ENCODE data around the gene COA6. TPM values are rescaled to one million over a fixed set of nuclear protein-coding genes. Genes with fewer than 3 reads are reported as not detected.

The COA6 gene
- total RNA-seq, 3 donors from 2014 or later (not counting 1 experiment from before 2014, with no cell fraction given) = 8.9 to 11.8 (median 11.6) TPM

- intact Hi-C loops (cut with micrococcal nuclease) = no loop called here
- WGBS (ENCODE audit: insufficient coverage) = 91% methylated on average over 4 of the region's 4 CpGs
- H3K36me3 ChIP-seq (ENCODE audit: control insufficient read depth, insufficient read depth, low read length) = peaks cover 21% of the 10 kb centered on the region
- no peaks in the 10 kb centered on the region for H3K9me3 ChIP-seq (ENCODE audit: control insufficient read depth, insufficient read depth, low read length)
- Mint-ChIP-seq H3K4me1 (peaks cover 3% of the 10 kb centered on the region in 2 donors), H3K4me3 (no peak overlapping the region), H3K27me3 (ENCODE audit: low read depth in 2 of 2) (no peaks in the 10 kb centered on the region), H3K36me3 (peaks cover 6% of the 10 kb centered on the region), H3K27ac (no peak overlapping the region), H3K9me3 (no peaks in the 10 kb centered on the region)
- no peak overlapping the region for H3K4me3 ChIP-seq (ENCODE audit: low read length)
- DNase-seq (no peak), ATAC-seq (no peak)
- no peak overlapping the region for H3K27ac ChIP-seq (ENCODE audit: low read length)
- TF ChIP-seq, protein P1, sequence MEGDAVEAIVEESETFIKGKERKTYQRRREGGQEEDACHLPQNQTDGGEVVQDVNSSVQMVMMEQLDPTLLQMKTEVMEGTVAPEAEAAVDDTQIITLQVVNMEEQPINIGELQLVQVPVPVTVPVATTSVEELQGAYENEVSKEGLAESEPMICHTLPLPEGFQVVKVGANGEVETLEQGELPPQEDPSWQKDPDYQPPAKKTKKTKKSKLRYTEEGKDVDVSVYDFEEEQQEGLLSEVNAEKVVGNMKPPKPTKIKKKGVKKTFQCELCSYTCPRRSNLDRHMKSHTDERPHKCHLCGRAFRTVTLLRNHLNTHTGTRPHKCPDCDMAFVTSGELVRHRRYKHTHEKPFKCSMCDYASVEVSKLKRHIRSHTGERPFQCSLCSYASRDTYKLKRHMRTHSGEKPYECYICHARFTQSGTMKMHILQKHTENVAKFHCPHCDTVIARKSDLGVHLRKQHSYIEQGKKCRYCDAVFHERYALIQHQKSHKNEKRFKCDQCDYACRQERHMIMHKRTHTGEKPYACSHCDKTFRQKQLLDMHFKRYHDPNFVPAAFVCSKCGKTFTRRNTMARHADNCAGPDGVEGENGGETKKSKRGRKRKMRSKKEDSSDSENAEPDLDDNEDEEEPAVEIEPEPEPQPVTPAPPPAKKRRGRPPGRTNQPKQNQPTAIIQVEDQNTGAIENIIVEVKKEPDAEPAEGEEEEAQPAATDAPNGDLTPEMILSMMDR (IDR thresholded peaks at IDR 0.05) = no peak
- H3K27me3 ChIP-seq (ENCODE audit: control insufficient read depth, insufficient read depth, low read length) = no peaks in the 10 kb centered on the region
- H3K4me1 ChIP-seq (ENCODE audit: control insufficient read depth, insufficient read depth, low read length) = peaks cover under 1% of the 10 kb centered on the region
Observed at GRCh38 chr1:234406871-234407270, 33.6 kb downstream of the COA6 start.

DNA sequence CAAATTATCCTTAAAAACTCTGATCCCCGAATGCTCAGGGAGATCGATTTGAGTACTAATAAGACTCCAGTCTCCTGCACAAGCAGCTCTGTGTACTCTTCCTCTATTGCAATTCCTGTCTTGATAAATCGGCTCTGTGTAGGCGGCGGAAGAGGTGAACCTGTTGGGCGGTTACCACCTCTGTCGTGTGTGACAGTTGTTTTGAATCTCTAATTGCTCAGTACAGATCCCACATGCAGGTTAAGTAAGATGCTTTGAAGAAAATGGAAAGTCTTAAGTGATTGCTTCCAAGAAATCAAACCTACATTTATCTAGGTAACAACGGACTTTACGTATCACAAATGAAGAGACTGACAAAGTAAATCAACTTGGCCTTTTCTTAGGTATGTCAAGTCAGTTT is 35.5 kb downstream of the COA6 start:
- Histone ChIP-seq H3K9me3 (ENCODE audit: control insufficient read depth, insufficient read depth, low read length) (no peaks in the 10 kb centered on the region), H3K4me1 (ENCODE audit: control insufficient read depth, insufficient read depth, low read length) (no peaks in the 10 kb centered on the region), H3K36me3 (ENCODE audit: control insufficient read depth, insufficient read depth, low read length) (peaks cover 27% of the 10 kb centered on the region), H3K27me3 (ENCODE audit: control insufficient read depth, insufficient read depth, low read length) (no peaks in the 10 kb centered on the region), H3K4me3 (ENCODE audit: low read length) (no peak overlapping the region), H3K27ac (ENCODE audit: low read length) (no peak overlapping the region)
- H3K4me3 Mint-ChIP-seq = no peak overlapping the region
- H3K27ac Mint-ChIP-seq = no peak overlapping the region
- intact Hi-C loops (cut with micrococcal nuclease) = no loop called here
- ATAC-seq = peak in 1 of 3 donors; percentile 13
- H3K4me1 Mint-ChIP-seq = no peaks in the 10 kb centered on the region
- TF ChIP-seq, protein P1 (IDR thresholded peaks at IDR 0.05) = no peak
- H3K9me3 Mint-ChIP-seq = no peaks in the 10 kb centered on the region
- no peaks in the 10 kb centered on the region for H3K27me3 Mint-ChIP-seq (ENCODE audit: low read depth in 2 of 2)
- peaks cover 11% of the 10 kb centered on the region for H3K36me3 Mint-ChIP-seq
- 87% methylated on average over 9 of the region's 9 CpGs for WGBS (ENCODE audit: insufficient coverage)
- peak in 1 of 2 donors; percentile 81 for DNase-seq

DNA sequence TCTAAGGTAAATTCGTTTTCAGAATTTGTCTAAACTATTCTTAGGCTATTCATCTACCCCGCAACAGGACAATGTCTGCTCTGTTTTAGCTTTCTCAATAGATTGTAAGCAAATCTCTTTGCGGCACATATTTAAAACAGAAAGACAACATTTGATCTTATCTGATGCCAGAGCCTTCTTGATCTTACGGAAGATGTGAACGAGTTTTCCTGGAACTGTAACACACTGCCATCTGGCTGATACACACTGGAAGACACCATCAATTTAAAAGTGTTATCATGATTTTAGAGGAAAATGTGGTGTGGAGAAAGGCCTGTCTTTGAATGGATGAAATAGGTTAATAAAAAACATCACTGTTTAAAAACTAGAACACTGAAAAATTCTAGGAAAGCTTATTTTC is 36.1 kb downstream of the COA6 start:
- Mint-ChIP-seq H3K4me1 (no peaks in the 10 kb centered on the region), H3K4me3 (no peak overlapping the region)
- no peak for ATAC-seq

DNA sequence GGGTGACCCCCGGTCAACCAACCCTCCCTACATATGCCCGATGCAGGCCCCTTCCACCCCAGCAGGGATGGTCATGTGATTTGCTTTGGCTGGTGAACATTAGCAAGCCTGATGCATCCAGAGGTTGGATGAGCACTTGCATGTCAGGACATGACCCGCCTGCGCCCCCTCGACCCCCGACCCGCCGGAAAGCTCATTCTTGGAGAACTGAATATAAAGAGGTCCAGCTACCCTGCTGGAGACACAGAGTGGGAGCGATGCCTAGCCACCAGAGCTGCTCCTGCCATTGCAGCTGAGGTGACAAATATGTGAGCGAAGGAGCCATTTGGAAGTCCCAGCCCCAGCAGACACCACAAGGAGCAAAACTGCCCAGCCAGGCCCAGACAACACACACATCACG is 39.6 kb downstream of the COA6 start:
- H3K9me3 Mint-ChIP-seq = no peaks in the 10 kb centered on the region
- ATAC-seq (no peak), DNase-seq (no peak)
- H3K36me3 ChIP-seq (ENCODE audit: control insufficient read depth, insufficient read depth, low read length) = peaks cover 34% of the 10 kb centered on the region
- no peak overlapping the region for H3K4me3 ChIP-seq (ENCODE audit: low read length)
- H3K27ac Mint-ChIP-seq = no peak overlapping the region
- intact Hi-C loops (cut with micrococcal nuclease) = no loop called here
- H3K36me3 Mint-ChIP-seq = peaks cover 6% of the 10 kb centered on the region
- WGBS (ENCODE audit: insufficient coverage) = 97% methylated on average over 11 of the region's 11 CpGs
- TF ChIP-seq, protein P1 (IDR thresholded peaks at IDR 0.05) = no peak
- H3K4me1 Mint-ChIP-seq = no peaks in the 10 kb centered on the region
- no peak overlapping the region for H3K27ac ChIP-seq (ENCODE audit: low read length)
- no peaks in the 10 kb centered on the region for H3K27me3 Mint-ChIP-seq (ENCODE audit: low read depth in 2 of 2)
- H3K4me1 ChIP-seq (ENCODE audit: control insufficient read depth, insufficient read depth, low read length) = no peaks in the 10 kb centered on the region
- H3K27me3 ChIP-seq (ENCODE audit: control insufficient read depth, insufficient read depth, low read length) = no peaks in the 10 kb centered on the region
- H3K9me3 ChIP-seq (ENCODE audit: control insufficient read depth, insufficient read depth, low read length) = no peaks in the 10 kb centered on the region
- H3K4me3 Mint-ChIP-seq = no peak overlapping the region

More for the DNA sequence above, 36.1 kb downstream of the COA6 start:
- no peaks in the 10 kb centered on the region for H3K9me3 ChIP-seq (ENCODE audit: control insufficient read depth, insufficient read depth, low read length)
- H3K36me3 ChIP-seq (ENCODE audit: control insufficient read depth, insufficient read depth, low read length) = peaks cover 28% of the 10 kb centered on the region
- peaks cover 12% of the 10 kb centered on the region for H3K36me3 Mint-ChIP-seq
- TF ChIP-seq, protein P1 (IDR thresholded peaks at IDR 0.05) = no peak
- no peaks in the 10 kb centered on the region for H3K27me3 Mint-ChIP-seq (ENCODE audit: low read depth in 2 of 2)
- H3K4me1 ChIP-seq (ENCODE audit: control insufficient read depth, insufficient read depth, low read length) = no peaks in the 10 kb centered on the region
- no peak overlapping the region for H3K27ac Mint-ChIP-seq
- DNase-seq = peak in 1 of 2 donors; percentile 77
- WGBS (ENCODE audit: insufficient coverage) = 90% methylated on average over 5 of the region's 5 CpGs
- intact Hi-C loops (cut with micrococcal nuclease) = no loop called here
- no peak overlapping the region for H3K4me3 ChIP-seq (ENCODE audit: low read length)
- H3K27me3 ChIP-seq (ENCODE audit: control insufficient read depth, insufficient read depth, low read length) = no peaks in the 10 kb centered on the region
- H3K27ac ChIP-seq (ENCODE audit: low read length) = no peak overlapping the region
- no peaks in the 10 kb centered on the region for H3K9me3 Mint-ChIP-seq

Data from natural killer cell (primary cell).